GM19238 (cell line): ENCODE measurements around the gene PLXDC2.
"Not testable (repeated sequence)": the region's sequence is repeated elsewhere in the genome, so short reads cannot be mapped to it uniquely, and the experiment has no call there.

Experiments used
- DNase-seq: peaks from one replicate; pipeline ENCODE4 v3.0.0; 2011; ENCODE audit warnings: low spot score; ENCODE audit not compliant: insufficient read length

Gene PLXDC2

DNA sequence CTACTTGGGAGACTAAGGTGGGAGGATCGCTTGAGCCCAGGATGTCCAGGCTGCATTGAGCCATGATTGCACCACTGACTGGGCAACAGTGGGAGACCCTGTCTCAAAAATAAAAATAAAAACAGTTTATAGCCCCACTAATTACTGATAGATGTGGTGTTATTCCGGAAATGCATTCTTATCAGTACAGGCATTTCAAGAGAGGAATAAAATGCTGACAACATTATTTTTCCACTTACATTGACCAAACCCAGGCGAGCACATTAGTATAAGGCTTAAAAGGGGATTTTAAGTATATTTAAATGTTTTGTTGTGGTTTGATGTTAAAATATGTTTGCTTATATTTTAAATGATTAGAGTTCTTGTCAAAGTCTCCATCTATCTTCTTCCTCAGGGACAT is 359.5 kb downstream of the PLXDC2 start:
- no peak for DNase-seq

GRCh38 chr10:20180766-20181165 is 364.5 kb downstream of the PLXDC2 start:
- no peak for DNase-seq

DNA sequence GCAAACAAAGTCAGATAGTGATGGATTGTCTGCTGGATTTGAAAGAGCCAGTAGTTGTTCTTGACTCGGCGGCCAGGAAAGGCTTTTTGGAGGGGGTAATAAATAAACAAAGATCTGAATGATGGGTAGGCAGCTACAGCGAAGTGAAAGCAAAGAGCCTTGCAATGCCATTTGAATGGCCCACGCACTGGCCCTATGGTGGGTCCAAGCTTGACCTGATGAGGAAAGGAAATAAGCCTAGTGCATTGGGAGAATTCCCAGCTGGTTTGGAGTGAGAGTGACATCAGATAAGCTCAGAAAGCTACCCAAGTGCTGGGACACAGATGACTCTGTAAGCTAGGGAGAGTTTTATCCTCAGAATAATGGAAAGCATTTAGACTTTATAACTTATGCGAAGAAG is 365.2 kb downstream of the PLXDC2 start:
- DNase-seq, result no peak

DNA sequence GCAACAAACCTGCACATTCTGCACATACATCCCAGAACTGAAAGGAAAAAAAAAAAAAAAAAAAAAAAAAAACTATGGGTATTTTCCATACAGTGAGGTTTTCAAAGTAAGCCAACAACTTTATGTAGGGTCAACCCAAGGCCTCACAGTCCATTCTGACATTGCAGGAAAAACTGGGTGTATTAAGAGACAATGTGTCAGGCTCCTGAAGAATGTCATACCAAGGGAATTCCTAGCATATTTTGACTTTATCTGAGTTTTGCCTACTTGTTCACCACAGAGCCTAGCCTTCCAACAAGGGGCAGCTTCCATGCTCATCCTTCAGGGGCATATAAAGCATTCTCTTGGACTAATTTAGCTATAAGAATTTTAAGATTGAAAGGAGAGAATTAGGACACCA is 368.9 kb downstream of the PLXDC2 start:
- no peak for DNase-seq

DNA sequence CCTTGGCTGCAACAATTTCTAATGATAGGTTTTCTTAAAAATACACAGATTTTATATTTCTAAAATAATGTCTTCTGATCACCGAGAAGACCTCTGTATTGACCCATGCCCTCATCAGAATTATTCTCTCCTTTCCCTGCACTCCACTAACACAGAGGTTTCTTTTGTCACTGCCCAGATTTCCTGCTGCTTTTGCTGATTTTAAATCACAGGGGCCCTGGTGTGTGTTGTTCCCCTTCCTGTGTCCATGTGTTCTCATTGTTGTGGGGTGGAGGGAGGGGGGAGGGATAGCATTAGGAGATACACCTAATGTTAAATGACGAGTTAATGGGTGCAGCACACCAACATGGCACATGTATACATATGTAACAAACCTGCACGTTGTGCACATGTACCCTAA is 375.2 kb downstream of the PLXDC2 start:
- not testable (repeated sequence) for DNase-seq

- no peak for DNase-seq
Observed at GRCh38 chr10:20195076-20195475, 378.8 kb downstream of the PLXDC2 start.

- no peak for DNase-seq
Observed at GRCh38 chr10:20200758-20201157, 384.5 kb downstream of the PLXDC2 start.

GRCh38 chr10:20202337-20202736 is 386.1 kb downstream of the PLXDC2 start:
- DNase-seq, result no peak

DNA sequence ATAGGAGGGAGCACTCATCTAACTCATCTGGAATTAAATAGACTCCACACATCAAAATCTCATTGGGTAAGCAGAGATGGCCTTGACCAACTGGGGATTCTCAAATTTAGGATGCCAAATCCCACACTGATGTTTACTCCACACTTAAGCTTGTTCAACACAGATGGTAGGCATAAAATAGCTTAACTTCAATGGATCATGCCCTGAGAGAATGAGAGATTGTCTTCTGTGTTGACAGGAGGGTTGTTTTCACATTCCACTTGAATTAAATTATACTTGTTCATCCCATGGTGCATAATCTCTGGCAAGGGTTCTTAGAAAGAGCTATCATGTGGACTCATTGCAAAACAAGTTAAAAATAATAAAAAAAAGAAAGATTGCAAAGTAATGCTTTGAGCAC is 391.4 kb downstream of the PLXDC2 start:
- DNase-seq, result no peak

- not testable (repeated sequence) for DNase-seq
Observed at GRCh38 chr10:20209098-20209497, 392.9 kb downstream of the PLXDC2 start.

DNA sequence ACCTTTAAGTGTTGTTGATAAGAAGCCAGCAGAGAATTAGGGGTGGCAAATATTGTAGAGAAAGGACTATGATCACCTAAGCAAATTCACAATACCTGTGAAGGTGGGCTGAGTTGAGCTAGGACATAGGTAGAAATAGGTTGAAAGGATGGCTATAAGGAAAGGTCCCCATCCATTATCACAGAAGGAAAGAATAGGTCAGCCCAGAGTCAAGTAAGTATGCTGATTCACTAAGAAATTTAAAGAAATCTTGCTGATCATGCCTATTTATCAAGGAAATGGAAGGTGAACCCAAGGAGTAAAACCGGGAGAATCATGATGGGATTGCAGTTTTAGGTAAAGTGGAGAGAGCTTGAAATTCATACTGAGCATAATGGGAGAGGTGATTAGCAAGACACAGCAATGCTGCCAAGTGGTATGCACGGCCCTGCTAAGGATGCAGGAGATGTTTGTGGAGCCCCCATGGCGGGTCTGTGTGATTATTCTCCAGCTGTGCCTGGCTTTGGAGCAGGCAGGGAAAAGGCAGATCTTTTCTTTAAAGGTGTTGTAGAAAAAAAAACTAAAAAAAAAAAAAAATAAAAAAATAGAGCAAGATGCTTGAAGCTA is 399.4 kb downstream of the PLXDC2 start:
- DNase-seq, result no peak

- no peak for DNase-seq
Observed at GRCh38 chr10:20221356-20221755, 405.1 kb downstream of the PLXDC2 start.

DNA sequence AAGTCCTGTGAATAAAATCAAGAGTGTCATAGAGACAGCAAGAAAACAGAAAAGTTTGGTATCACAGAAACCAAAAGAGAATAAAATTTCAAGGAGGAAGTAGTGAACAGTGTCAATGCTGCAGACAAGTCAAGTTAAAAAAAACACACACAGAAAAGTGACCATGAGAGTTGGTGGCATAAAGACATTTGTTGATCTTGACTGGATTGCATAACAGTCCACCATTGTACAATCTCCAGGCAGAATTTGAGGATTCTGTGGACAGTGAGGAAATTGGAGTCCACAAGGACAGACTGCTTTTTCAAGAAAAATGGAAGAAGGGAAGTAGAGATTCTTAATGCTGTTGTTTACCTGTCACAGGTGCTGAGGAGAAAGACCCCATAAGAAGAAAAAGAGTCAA is 412.5 kb downstream of the PLXDC2 start:
- no peak for DNase-seq

- DNase-seq, result no peak
Observed at GRCh38 chr10:20232079-20232705, 416.0 kb downstream of the PLXDC2 start.

- DNase-seq, result no peak
Observed at GRCh38 chr10:20233423-20233822, 417.2 kb downstream of the PLXDC2 start.

DNA sequence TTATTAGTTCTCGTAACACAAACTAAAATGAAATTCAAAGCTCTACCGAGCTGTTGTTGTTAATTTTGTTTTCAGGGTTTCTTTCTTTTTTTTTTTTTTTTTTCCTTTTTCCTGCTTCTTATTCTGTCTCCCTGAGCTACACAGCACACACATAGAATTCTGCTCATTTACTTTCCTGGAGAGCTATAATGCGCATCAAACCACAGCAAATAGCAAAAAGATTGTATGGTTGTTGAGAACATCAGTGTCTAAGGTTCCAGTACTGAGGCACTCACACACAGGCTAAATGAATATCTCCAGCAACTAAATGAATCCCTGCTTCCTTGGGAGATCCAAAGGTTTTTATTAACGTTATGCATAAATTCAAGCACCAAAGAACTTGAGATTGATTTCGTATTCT is 418.3 kb downstream of the PLXDC2 start:
- DNase-seq, result no peak

DNA sequence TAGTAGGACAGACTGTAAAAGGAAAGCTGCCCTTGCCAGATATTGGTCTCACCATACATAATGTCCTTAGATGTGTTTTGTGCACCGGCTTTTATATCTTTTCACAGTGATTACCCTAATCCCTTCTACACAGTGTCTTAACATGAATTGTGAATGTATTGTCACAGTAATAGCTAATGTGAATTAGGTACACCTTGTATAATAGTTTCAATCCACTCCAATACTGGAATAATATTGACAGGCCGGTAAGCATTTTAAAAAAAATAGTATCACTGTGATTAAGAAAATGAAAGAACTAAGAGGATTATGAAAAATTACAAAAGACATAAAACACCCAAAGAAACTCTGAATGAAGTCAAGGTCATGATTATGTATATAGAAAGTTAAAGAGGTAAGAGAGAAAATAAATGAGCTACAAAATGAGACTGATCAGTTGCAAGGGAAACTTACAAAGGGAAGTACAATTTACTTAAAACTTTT is 420.9 kb downstream of the PLXDC2 start:
- no peak for DNase-seq

DNA sequence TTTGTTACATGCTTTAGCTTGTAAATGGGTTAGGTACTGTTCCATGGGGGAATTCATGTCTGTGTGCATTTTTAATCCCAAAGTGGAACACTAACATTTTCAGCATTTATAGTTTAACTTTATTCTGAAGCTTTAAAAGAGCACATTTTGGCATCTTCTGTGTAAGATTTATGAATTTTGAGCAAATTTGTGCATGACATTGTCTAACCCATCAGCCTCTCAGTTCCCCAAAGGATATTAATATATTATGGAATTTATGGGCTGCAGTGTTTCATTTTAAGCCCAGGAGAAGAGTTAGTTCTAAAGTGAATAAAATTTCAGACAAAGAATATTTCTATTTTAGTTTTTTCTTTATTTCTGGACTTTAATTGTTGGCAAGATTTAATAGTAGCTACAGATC is 421.4 kb downstream of the PLXDC2 start:
- no peak for DNase-seq

DNA sequence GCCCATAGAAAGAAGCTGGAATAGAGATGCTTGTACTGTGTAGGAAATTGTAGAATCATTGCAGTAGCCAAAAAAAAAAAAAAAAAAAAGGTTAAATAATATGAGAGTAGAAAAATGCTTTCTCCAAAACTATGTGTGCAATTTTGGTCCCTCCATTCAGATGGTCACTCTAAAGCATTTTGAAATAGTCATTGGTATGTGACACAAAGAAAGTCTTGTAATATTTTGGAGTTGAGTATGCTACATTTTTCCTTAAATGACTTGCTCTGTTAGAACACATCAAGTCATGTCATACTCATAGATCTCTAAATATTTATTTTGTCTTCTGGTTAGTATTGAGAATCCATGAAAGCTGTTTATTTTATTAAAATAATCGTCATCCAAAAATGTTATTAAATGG is 424.4 kb downstream of the PLXDC2 start:
- DNase-seq, result no peak

GRCh38 chr10:20247454-20247853 is 431.2 kb downstream of the PLXDC2 start:
- no peak for DNase-seq

GRCh38 chr10:20247891-20248708 is 431.9 kb downstream of the PLXDC2 start:
- DNase-seq, result no peak

- no peak for DNase-seq
Observed at GRCh38 chr10:20254078-20254477, 437.8 kb downstream of the PLXDC2 start.

- no peak for DNase-seq
Observed at GRCh38 chr10:20254497-20254896, 438.3 kb downstream of the PLXDC2 start.
